GM15510 (cell line): Measurements from ENCODE around the gene MAD2L2.

ENCODE experiments used
- POLR2A ChIP-seq: IDR thresholded peaks from 3 replicates; pipeline ENCODE4 v1.6.1; 2011; ENCODE audit warnings: borderline replicate concordance; ENCODE audit not compliant: insufficient read length; ENCODE audit errors: extremely low read depth

MAD2L2 gene

DNA sequence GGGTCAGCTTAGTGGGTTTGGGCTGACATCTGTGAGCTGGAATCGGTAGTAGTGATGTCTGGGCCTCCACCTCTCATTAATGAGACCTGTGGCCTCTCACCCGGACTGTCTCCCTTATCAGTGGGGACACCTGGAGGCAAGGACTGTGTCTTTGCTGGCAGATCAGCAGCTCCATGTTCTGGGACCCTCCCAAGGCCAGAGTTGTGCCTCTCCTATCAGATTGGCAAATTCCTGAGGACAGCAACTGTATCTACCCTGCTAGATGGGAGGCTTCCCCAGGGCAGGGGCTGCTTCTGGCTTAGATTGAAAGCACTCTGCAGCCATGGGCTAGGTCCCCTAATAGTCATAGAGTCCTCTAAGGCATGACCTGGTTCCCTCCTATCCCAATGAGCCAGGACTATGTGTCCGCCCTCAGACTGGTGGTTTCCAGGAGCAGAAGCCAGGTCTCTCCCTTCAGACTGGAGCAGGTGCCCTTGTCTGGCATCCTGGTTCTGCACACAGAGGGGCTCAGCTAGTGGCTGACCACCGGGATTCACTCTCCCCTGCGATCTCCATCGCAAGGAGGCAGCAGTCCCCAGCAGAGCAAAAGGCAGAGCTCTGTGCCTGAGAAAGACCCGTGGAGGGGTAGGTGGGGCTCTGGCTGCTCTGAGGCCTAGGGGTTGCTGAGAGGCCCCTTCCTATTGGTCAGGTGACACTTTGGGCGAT lies 16.4 kb upstream of the MAD2L2 start:
- no peak for TF ChIP-seq POLR2A

DNA sequence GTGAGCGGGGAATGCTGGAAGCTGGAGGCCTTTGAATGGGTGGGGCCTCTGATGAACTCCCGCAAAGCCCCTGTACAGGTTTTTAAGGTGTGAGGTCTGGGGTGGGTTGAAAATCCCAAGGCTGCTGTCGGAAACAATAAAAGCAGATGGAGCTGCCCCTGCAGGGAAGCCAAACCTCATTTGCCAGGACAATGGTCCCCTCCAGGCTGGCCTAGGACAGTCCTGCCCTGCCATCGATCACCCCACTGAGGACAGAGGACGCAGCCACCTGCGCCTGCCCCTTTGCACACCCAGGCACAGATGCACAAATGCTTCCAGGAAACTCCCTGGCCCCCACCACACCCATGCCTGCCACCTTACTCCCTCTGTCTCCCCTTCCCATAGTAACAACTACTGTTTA lies 14.9 kb upstream of the MAD2L2 start:
- TF ChIP-seq POLR2A, result no peak

DNA sequence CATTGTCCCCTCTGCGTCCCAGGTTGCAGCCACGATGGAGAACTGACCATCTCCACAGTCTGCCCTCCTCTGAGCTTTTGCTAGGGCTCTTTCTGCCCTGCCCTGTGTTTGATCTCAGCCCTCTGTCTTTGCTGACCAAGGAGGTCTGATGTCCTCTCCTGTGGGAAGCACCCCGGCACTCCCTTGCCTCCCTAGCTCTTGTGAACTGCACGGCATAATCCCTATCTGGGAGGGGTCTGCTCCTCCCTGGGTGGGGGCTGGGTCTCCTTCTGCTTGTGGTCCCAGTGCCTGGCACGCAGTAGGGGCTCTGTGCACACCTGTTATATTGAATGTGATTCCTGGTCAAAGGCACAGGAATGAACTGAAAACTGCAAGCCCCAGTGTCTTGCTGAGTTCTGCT lies 13.0 kb upstream of the MAD2L2 start:
- no peak for TF ChIP-seq POLR2A

DNA sequence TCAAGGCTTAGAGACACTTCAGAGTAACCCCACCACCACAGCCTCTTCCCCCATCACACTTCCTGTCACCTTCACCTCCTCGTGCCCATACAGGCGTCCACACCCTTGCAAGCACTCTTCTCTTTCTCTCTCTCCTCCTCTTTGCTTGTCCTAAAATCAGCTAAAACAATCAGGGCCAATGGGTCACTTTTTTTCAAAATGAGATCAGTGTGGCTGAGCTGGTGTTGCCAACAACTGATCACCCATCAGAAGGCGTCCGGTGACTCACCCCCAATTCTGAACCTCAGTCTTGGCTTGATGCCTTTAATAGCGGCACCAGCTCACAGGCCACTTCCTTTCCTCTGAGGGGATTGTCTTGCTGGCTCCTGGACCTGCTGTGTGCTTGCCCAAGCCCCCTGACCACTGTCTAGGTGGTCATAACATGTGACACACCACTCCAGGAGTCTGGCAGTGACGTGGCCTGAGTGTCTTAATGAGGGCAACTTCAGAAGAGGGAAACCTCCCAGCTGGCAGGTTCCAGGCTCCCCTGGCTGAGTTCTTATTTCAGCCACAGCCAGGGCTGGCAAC lies 12.2 kb upstream of the MAD2L2 start:
- TF ChIP-seq POLR2A, result no peak

DNA sequence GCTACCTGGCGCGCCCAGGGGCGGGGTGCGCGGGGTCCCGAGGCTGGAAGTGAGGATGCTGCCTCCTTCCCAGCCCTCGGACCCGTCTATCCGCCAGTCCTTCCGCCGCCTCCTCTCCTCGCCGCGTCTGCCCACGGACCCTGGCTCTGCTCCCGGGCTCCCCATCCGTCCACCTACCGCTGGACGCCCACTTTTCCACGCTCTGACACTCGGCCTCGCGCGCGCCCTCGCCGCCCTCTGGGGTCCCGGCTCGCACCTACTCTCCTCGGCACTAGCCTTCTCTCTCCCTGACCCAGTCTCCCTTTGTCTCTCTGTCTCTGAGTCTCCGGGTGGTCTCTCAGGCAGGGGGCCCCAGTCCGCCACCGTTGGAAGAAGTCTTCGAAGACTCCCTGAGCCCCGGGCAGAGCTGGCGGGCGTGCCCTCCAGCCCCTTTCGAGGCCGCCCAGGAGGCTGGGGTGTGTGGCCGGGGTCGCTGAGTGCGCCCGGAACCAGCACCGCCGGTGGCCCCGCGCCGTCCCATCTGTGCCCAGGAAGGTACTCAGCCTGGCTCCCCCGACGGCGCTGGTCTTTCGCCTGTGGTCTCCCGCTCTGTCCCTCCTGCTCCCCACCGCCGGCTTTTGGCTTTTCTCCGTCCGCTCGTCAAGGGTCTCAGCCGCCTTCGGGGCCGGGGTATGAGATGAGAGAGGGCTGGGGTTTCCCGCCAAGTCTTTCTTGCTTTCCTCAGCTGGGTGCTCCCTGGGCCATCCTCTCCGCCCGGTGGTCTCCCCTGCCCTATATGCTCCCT lies 11.2 kb upstream of the MAD2L2 start:
- no peak for TF ChIP-seq POLR2A

DNA sequence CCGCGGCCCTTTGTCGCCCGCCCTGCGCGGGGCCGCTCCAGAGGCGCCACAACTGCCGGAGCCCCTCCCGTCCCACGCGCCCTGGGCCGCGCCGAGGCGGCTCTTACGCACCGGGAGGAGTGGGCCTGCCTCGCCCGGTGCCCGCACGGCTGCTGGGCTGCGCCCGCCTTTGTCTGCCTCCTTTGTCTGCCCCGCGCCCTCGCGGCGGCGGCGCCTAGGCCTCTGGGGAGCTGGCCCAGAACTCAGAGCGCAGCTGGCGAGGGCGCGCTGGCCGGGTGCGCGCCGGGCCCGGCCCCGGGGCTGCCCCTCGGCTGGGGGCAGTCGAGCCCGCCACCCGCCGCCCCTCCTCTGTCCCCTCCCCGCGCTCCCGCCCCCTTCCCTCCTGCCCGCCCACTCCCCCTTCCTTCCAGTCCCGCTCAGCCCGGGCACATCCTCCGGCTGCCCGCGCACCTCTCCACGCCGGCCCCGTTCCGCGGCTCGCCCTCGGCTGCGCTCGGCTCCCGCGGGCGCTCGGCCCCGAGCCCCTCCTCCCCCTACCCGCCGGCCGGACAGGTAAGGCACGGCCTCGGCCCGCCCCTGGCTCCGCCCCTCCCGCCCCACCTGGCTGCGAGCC lies 10.5 kb upstream of the MAD2L2 start, which contains the start of gene DRAXIN:
DRAXIN (plus strand) TSS at position 409 of the 613 bp plus-strand sequence. CDS start 14,549 bp downstream, outside the sequence.
- no peak for TF ChIP-seq POLR2A

DNA sequence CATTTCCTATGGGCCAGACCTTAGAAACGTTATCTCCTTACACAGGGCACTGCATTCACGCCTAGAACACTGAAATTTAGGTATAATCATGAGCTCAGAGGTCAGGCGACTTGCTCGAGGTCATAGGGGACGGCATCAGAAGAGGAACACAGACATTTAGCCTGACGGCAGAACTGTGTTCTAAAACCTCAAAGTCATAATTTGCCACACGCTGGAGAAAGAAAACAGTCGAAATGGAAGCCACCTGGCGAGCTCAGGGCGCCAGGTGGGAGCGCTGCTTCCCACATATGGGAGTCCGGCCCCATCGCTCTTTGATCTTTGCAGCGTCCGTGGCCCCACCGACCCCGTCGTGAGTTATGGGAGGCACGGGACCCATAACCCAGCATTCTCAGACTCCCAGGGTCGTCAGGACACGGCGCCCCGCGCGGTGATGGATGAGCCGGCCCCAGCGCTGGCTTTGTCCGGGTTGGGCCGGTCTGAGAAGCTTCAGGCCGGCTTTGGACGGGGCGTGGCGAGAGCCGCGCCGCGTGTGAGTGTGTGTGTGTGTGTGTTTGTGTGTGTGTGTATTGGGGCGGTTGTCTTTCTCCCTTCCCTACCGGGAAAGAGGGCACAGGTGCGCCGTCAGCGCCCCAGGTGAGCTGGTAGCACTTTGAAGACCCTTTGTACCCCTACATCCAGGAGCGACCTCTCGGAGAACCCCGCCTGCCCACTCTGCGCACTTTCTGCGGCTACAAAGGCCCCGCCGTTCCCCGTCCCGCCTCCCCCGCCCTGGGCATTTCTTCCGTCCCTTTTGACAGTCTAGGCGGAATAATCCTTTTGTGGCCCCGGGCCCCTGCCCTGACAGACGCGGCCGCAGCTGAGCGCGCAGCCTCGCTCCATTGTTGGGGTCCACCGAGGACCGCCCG lies 9.7 kb upstream of the MAD2L2 start:
- TF ChIP-seq POLR2A, result no peak

DNA sequence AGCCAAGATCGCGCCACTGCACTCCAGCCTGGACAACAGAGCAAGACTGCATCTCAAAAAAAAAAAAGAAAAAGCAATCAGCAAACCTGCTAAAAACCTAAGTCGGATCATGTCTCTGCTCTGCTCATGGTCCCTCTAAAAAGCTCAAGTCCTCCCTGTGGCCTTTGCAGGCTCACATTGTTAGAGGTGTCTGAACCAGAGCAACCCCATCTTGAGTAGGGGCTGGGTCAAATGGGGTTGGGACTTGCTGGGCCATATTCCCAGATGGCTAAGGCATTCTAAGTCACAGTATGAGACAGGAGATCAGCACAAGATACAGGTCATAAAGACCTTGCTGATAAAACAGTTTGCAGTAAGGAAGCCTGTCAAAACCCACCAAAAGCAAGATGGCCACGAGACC lies 7.6 kb upstream of the MAD2L2 start:
- TF ChIP-seq POLR2A, result no peak

DNA sequence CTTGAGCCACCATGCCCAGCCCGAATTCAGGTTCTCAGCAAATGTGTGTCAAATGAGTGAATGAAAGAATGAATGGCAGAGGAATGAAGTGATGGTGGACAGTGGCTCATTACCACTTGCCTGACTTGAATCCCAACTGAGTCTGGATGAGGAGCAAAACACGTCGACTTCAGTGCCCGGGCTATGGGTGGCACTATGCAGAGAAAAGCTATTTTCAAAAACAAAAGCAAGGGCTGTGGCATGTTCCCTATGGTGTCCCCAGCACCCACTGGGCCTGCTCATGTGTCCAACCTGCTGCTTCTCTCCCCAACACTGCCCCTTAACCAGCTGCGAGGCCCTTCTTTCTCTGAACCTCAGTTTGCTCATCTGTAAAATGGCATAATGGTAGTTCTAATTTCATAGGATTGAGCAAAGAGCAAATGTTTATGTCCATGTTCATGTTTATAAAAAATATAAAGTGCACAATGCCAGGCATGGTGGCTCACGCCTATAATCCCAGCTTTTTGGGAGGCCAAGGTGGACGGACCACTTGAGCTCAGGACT lies 4.3 kb upstream of the MAD2L2 start:
- no peak for TF ChIP-seq POLR2A

DNA sequence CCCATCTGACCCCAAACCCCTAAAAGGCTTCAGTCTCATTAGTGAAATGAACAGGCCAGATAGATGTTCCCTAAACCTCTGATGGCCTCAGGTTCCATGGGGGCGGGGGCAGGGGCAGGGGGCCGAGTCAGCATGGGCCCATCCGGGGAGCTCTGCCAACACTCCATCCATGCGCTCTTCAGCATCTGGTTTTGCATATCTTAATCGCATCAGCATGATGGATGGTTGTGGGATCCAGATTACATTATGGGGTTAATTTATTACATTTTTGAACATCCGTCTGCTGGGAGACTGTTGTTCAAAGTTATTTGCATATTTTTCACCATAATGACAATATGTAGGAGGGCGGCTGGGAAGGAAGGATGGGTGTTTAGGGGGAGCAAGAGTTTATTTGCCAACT lies 3.1 kb upstream of the MAD2L2 start:
- TF ChIP-seq POLR2A, result no peak

DNA sequence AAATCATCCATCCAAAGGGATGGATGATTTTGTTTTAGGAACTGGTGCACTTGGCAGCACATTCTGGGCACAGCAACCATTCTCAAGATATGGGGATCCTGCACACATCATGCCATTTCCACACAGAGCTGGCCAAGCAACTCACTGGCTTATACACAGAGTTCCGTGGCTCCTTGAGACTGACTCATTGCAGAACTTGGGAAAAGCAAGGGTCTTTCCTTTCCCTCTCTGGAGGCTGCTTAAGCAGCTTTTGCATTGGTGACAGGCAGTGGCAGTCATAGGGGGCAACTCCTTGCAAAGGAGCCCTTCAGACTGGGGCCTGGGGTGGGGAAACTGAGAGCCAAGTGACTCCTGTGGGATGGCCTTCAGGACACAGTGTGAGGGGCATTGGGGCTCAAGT lies 1.9 kb upstream of the MAD2L2 start:
- no peak for TF ChIP-seq POLR2A

DNA sequence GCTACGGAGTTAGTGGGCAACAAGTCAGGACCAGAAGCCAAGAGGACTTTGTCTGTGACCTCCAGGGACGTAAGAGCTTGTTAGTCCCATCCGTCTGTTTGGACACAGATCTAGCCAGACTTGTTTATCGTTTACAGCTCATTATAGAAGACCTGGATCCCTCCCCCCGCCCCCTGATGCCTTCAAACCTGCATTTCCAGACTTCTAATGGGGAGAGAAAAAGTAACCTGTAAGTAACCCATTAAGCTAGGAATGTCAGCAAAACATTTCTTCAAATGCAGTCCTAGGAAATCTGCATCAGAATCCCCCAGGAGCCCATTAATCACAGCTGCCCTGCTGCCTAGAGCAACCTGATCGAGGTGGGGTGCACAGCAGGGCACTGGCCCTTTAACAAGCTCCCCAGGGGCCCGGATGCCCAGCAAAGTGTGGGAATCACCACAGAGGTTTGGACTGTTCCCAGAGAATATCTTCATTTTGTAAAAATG lies 1.4 kb upstream of the MAD2L2 start:
- TF ChIP-seq POLR2A, result no peak

DNA sequence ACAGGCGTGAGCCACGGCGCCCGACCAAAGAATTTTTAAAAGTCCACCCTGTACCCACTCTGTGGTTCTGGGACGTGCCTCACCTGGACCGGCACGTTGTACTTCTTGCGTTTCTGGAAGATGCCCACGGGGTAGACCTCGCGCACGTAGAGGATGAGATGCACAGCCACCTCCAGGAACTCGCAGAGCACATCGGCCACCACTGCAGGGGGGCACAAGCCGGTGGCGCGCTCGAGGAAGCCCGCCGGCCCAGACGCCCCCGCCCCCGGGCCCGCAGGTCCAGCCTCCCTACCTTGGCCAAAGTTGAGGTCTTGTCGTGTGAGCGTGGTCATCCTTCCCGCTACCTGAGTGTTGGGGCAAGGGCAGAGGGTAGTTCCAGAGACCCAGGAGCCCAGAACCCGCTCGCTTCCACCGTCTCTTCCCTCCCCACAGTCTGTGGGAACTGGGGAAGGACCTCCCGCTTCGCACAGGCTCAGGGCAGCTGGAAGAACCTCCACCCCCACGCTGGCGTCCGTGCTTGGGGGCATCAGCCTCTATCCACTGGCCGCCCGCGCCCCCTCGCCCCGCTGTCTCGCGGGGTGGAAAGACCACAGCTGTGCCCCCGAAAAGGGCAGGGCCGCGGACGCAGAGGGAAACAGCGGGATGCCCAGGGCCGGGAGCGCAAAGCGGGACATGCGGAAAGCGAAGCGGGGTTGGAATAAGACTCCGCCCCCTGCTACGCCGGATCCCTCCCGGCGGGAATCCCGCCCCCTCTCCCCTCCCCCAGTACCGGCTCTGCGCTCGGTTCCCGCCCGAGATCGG lies 478 bp downstream of the MAD2L2 start:
- TF ChIP-seq POLR2A, result no peak
